SK-N-SH (cell line): ENCODE measurements around the gene CDK6. TPM values are rescaled to one million over a fixed set of nuclear protein-coding genes. Genes with fewer than 3 reads are reported as not detected.

Experiments
- CTCF ChIA-PET: fragments of 300-600, 350-600 bp; formaldehyde crosslinking; extraction: SDS; loops from one replicate; lab custom pipeline; 2021; lab: Yijun Ruan, JAX
- POLR2A ChIA-PET: fragments of 350-600 bp; sonication (Branson Sonifier 250); formaldehyde crosslinking; extraction: SDS; loops from one replicate; lab custom pipeline; 2020; ENCODE audit warnings: antibody characterized with exemption, inconsistent platforms; lab: Yijun Ruan, JAX
- DNase-seq: peaks from one replicate; pipeline ENCODE4 v3.0.0; 2012
- H2AFZ ChIP-seq: fragments of 200-600 bp; sonication (generic); 2 replicates; pipeline ENCODE4 v1.8.1; 2016; ENCODE audit warnings: antibody characterized with exemption, mild to moderate bottlenecking, low read depth
- H3F3A ChIP-seq: fragments of 200-600 bp; sonication (generic); replicated peaks from 2 replicates; pipeline ENCODE3; 2016; ENCODE audit warnings: antibody characterized with exemption, mild to moderate bottlenecking; ENCODE audit not compliant: insufficient read depth
- H3K27ac ChIP-seq, 2 experiments: fragments of 200-500 bp in 1 of 2; fragments of 200-600 bp in 1 of 2; sonication (Bioruptor generic) in 1 of 2; sonication (generic), shearing (Covaris generic) in 1 of 2; 2 replicates each; pipeline versions ENCODE4 v1.5.1 to v1.6.1; 2014 to 2016; ENCODE audit warnings: low read depth in 2 of 2, inconsistent platforms in 1 of 2, low read length in 1 of 2, mild to moderate bottlenecking in 1 of 2, mixed read lengths in 1 of 2
- H3K27me3 ChIP-seq: fragments of 200-600 bp; sonication (generic), shearing (Covaris generic); 2 replicates; pipeline ENCODE4 v1.6.1; 2016; ENCODE audit warnings: mixed run types; ENCODE audit not compliant: insufficient read depth
- H3K36me3 ChIP-seq, 2 experiments: fragments of 200-500 bp in 1 of 2; fragments of 200-600 bp in 1 of 2; sonication (Bioruptor generic) in 1 of 2; sonication (generic) in 1 of 2; replicated peaks in 1 of 2; 2 replicates each; pipeline versions ENCODE3 to v1.5.1; 2014 to 2016; ENCODE audit warnings: low read length in 1 of 2, mild to moderate bottlenecking in 1 of 2; ENCODE audit not compliant: insufficient read depth in 2 of 2, control insufficient read depth in 1 of 2
- H3K4me1 ChIP-seq, 2 experiments: fragments of 200-500 bp in 1 of 2; fragments of 200-600 bp in 1 of 2; sonication (Bioruptor generic) in 1 of 2; sonication (generic), shearing (Covaris generic) in 1 of 2; 2 replicates each; pipeline versions ENCODE4 v1.5.1 to v1.6.1; 2014 to 2016; ENCODE audit warnings: low read depth in 1 of 2, low read length in 1 of 2, mixed run types in 1 of 2; ENCODE audit not compliant: insufficient read depth in 2 of 2, control insufficient read depth in 1 of 2
- H3K4me2 ChIP-seq: fragments of 200-600 bp; sonication (generic), shearing (Covaris generic); 2 replicates; pipeline ENCODE4 v1.6.1; 2017; ENCODE audit warnings: mixed run types
- H3K4me3 ChIP-seq, 2 experiments: fragments of 200-500 bp in 1 of 2; fragments of 200-600 bp in 1 of 2; sonication (Bioruptor generic) in 1 of 2; sonication (generic), shearing (Covaris generic) in 1 of 2; 2 replicates each; pipeline versions ENCODE4 v1.5.1 to v1.8.1; 2014 to 2016; ENCODE audit warnings: low read depth in 2 of 2, inconsistent platforms in 1 of 2, low read length in 1 of 2, mild to moderate bottlenecking in 1 of 2, mixed read lengths in 1 of 2, moderate library complexity in 1 of 2
- H3K79me2 ChIP-seq: fragments of 200-600 bp; sonication (generic); 2 replicates; pipeline ENCODE4 v1.8.1; 2017; ENCODE audit warnings: mild to moderate bottlenecking; ENCODE audit not compliant: insufficient read depth
- H3K9ac ChIP-seq: fragments of 200-600 bp; sonication (generic); 2 replicates; pipeline ENCODE4 v1.6.1; 2017; ENCODE audit warnings: mixed run types
- H3K9me2 ChIP-seq: fragments of 200-600 bp; sonication (generic); 2 replicates; pipeline ENCODE4 v1.6.1; 2017; ENCODE audit warnings: mixed run types
- H3K9me3 ChIP-seq: fragments of 200-600 bp; sonication (generic); 2 replicates; pipeline ENCODE4 v1.6.1; 2017; ENCODE audit warnings: mixed run types, mild to moderate bottlenecking, moderate library complexity
- H4K20me1 ChIP-seq: fragments of 200-600 bp; sonication (generic); 2 replicates; pipeline ENCODE4 v1.6.1; 2017; ENCODE audit warnings: mild to moderate bottlenecking, mixed run types; ENCODE audit not compliant: insufficient read depth
- CHD2 ChIP-seq: fragments of 150-350 bp; IDR thresholded peaks from 2 replicates; pipeline ENCODE4 v1.6.1; 2018; ENCODE audit warnings: low read length; ENCODE audit not compliant: partially characterized antibody
- EP300 ChIP-seq, 2 experiments: IDR thresholded peaks; 2 replicates each; pipeline versions ENCODE4 v1.4.0 to v1.6.1; 2012; ENCODE audit warnings: borderline replicate concordance in 1 of 2, low read depth in 1 of 2, low read length in 1 of 2
- EZH2phosphoT487 ChIP-seq: fragments of 200-600 bp; sonication (generic); IDR thresholded peaks from 2 replicates; pipeline ENCODE4 v1.6.1; 2017; ENCODE audit warnings: low read depth, mixed run types, mild to moderate bottlenecking, antibody characterized with exemption, moderate library complexity, borderline replicate concordance
- FOSL2 ChIP-seq: IDR thresholded peaks from 2 replicates; pipeline ENCODE4 v1.4.0; 2012; ENCODE audit warnings: low read depth, mild to moderate bottlenecking, moderate library complexity, borderline replicate concordance
- FOXJ3 ChIP-seq: sonication (generic); formaldehyde crosslinking; IDR thresholded peaks from 2 replicates; pipeline ENCODE4 v1.5.1; 2020; ENCODE audit warnings: mild to moderate bottlenecking, missing genetic modification reagents
- GABPA ChIP-seq: IDR thresholded peaks from 2 replicates; pipeline ENCODE4 v1.4.0; 2012; ENCODE audit warnings: low read depth, mild to moderate bottlenecking
- GATA2 ChIP-seq: sonication (generic); formaldehyde crosslinking; IDR thresholded peaks from 2 replicates; pipeline ENCODE4 v1.5.0; 2020; ENCODE audit warnings: mild to moderate bottlenecking, missing genetic modification reagents
- JUND ChIP-seq: IDR thresholded peaks from 2 replicates; pipeline ENCODE4 v1.4.0; 2012
- MXI1 ChIP-seq: IDR thresholded peaks from 2 replicates; pipeline ENCODE4 v1.6.1; 2012; ENCODE audit warnings: mild to moderate bottlenecking, low read depth, low read length, improper control_type of control experiment
- NRF1 ChIP-seq: IDR thresholded peaks from 2 replicates; pipeline ENCODE4 v1.6.1; 2012; ENCODE audit warnings: low read depth, mild to moderate bottlenecking, low read length
- POLR2AphosphoS5 ChIP-seq: IDR thresholded peaks from 2 replicates; pipeline ENCODE4 v1.6.1; 2012; ENCODE audit warnings: low read depth, low read length
- RFX5 ChIP-seq: IDR thresholded peaks from 2 replicates; pipeline ENCODE4 v1.6.1; 2012; ENCODE audit warnings: mild to moderate bottlenecking, improper control_type of control experiment, low read length
- SIN3A ChIP-seq: IDR thresholded peaks from 2 replicates; pipeline ENCODE4 v1.6.1; 2012; ENCODE audit warnings: low read depth, mild to moderate bottlenecking, low read length, moderate library complexity, borderline replicate concordance
- SMC3 ChIP-seq: IDR thresholded peaks from 2 replicates; pipeline ENCODE4 v1.6.1; 2012; ENCODE audit warnings: low read depth, low read length, improper control_type of control experiment
- TAF1 ChIP-seq: IDR thresholded peaks from 2 replicates; pipeline ENCODE4 v1.6.1; 2012; ENCODE audit warnings: low read depth, mild to moderate bottlenecking, low read length, moderate library complexity, borderline replicate concordance
- TCF12 ChIP-seq: IDR thresholded peaks from 2 replicates; pipeline ENCODE4 v1.4.0; 2012
- TEAD4 ChIP-seq: IDR thresholded peaks from 2 replicates; pipeline ENCODE4 v1.4.0; 2012; ENCODE audit warnings: mild to moderate bottlenecking, borderline replicate concordance; ENCODE audit not compliant: insufficient read depth
- YY1 ChIP-seq: IDR thresholded peaks from 2 replicates; pipeline ENCODE4 v1.4.0; 2012; ENCODE audit warnings: low read depth, mild to moderate bottlenecking
- WGBS: methylation state at CpG from one replicate; pipeline ENCODE4 v1.1.6; 2017; ENCODE audit warnings: low lambda C conversion rate; 5-methylcytosine and 5-hydroxymethylcytosine counted together
- polyA plus RNA-seq, 3 experiments: library from polyadenylated mRNA; depleted of rRNA; stranded (reverse); fragments of >200 nt; gene quantifications; 2 replicates each; pipeline ENCODE4 v1.2.3, GENCODE V29; 2012
- TF ChIP-seq, protein P1 (sequence below): IDR thresholded peaks from 2 replicates; pipeline ENCODE4 v1.4.0; 2012; ENCODE audit warnings: low read depth, borderline replicate concordance
- TF ChIP-seq, protein P2 (sequence below): IDR thresholded peaks from 2 replicates; pipeline ENCODE4 v1.6.1; 2012; ENCODE audit warnings: mild to moderate bottlenecking, low read depth, low read length, moderate library complexity
- TF ChIP-seq, protein P3 (sequence below): fragments of 150-350 bp; IDR thresholded peaks from 2 replicates; pipeline ENCODE4 v1.6.1; 2017; ENCODE audit warnings: antibody characterized with exemption, low read length, low read depth, borderline replicate concordance

Gene CDK6
- polyA plus RNA-seq, 1 of the 3 experiments (the other 2 are of a cell fraction), result 30.3 TPM

DNA sequence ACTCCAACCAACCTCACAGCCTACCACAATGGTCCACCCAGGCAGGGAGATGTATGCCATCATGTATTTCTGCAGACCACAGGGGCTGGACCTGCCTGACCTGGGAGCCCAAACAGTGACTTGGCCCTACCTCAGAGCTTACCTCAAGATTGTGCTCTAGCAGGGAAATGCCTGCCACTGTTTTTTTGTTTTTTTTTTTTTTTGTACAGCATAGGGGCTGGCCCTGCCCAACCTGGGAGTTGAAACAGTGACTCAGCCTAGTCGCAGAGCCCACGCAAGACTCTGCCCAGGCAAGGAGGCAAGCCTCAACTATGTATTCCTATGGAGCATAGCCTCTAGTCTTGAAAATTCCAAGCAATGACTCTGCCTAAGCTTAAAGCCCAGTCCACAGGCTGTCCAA, 39.3 kb upstream of the CDK6 start (continued):
- TF ChIP-seq TAF1 (no peak), SMC3 (no peak), FOXJ3 (CRISPR knock-in tag) (no peak), GABPA (no peak), SIN3A (no peak), TCF12 (no peak), MXI1 (no peak)

DNA sequence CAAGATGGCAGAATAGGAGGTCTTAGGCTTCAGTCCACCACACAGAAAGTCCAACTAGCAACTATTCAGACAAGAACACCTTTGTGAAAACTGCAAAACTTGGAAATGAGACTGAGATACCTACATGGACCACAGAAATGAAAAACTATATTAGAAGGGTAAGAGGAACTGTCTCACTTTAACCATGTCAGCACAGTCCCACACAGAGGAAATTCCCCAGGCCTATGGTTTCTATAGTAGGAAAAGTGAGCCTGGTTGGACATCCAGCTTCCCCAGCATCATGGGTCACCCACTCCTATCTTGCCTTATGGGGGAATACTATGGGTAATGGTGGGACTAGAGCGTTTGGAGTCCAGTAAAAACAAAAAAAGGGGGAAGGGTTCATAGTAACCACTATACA, 38.8 kb upstream of the CDK6 start:
- H3K36me3 ChIP-seq, result no peaks in the 10 kb centered on the region
- peaks cover 0 to 5% of the 10 kb centered on the region in 2 experiments; a peak in 2 of 4 replicates for H3K4me1 ChIP-seq
- 68% methylated on average over 1 of the region's 1 CpG for WGBS
- no peaks in the 10 kb centered on the region for H3K79me2 ChIP-seq
- CTCF ChIA-PET, result interaction anchor here (1.7 to 3.6 kb wide), 2 partner anchors 39 to 254 kb away, joined by 6 to 14 read pairs; partner anchors contain the start of gene CDK6
- H3K9me2 ChIP-seq, result no peaks in the 10 kb centered on the region
- TF ChIP-seq TEAD4 (no peak), POLR2AphosphoS5 (no peak), YY1 (no peak), EZH2phosphoT487 (no peak), RFX5 (no peak), FOXJ3 (CRISPR knock-in tag) (no peak), CHD2 (no peak), NRF1 (no peak), EP300 (IDR thresholded peaks at IDR 0.05; ENCODE audit: borderline replicate concordance in 1 of 2, low read depth in 1 of 2, low read length in 1 of 2) (no peak), MXI1 (no peak), GATA2 (CRISPR knock-in tag) (no peak), SMC3 (no peak), FOSL2 (no peak), JUND (no peak)
- TF ChIP-seq, protein P1, sequence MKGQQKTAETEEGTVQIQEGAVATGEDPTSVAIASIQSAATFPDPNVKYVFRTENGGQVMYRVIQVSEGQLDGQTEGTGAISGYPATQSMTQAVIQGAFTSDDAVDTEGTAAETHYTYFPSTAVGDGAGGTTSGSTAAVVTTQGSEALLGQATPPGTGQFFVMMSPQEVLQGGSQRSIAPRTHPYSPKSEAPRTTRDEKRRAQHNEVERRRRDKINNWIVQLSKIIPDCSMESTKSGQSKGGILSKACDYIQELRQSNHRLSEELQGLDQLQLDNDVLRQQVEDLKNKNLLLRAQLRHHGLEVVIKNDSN, result no peak
- TF ChIP-seq, protein P2, sequence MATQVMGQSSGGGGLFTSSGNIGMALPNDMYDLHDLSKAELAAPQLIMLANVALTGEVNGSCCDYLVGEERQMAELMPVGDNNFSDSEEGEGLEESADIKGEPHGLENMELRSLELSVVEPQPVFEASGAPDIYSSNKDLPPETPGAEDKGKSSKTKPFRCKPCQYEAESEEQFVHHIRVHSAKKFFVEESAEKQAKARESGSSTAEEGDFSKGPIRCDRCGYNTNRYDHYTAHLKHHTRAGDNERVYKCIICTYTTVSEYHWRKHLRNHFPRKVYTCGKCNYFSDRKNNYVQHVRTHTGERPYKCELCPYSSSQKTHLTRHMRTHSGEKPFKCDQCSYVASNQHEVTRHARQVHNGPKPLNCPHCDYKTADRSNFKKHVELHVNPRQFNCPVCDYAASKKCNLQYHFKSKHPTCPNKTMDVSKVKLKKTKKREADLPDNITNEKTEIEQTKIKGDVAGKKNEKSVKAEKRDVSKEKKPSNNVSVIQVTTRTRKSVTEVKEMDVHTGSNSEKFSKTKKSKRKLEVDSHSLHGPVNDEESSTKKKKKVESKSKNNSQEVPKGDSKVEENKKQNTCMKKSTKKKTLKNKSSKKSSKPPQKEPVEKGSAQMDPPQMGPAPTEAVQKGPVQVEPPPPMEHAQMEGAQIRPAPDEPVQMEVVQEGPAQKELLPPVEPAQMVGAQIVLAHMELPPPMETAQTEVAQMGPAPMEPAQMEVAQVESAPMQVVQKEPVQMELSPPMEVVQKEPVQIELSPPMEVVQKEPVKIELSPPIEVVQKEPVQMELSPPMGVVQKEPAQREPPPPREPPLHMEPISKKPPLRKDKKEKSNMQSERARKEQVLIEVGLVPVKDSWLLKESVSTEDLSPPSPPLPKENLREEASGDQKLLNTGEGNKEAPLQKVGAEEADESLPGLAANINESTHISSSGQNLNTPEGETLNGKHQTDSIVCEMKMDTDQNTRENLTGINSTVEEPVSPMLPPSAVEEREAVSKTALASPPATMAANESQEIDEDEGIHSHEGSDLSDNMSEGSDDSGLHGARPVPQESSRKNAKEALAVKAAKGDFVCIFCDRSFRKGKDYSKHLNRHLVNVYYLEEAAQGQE, result no peak
- TF ChIP-seq, protein P3, sequence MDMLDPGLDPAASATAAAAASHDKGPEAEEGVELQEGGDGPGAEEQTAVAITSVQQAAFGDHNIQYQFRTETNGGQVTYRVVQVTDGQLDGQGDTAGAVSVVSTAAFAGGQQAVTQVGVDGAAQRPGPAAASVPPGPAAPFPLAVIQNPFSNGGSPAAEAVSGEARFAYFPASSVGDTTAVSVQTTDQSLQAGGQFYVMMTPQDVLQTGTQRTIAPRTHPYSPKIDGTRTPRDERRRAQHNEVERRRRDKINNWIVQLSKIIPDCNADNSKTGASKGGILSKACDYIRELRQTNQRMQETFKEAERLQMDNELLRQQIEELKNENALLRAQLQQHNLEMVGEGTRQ, result no peak
- H3K27ac ChIP-seq, result peak overlapping the region in 1 of 2 experiments; percentile 14; a peak in 1 of 4 replicates
- H3K27me3 ChIP-seq, result no peaks in the 10 kb centered on the region
- H3F3A ChIP-seq, result no peaks in the 10 kb centered on the region
- POLR2A ChIA-PET, result no interaction called here
- H3K9me3 ChIP-seq, result no peaks in the 10 kb centered on the region
- no peaks in the 10 kb centered on the region for H4K20me1 ChIP-seq
- no peak overlapping the region for H3K4me3 ChIP-seq
- no peak overlapping the region for H3K4me2 ChIP-seq
- no peak for DNase-seq
- no peak overlapping the region for H3K9ac ChIP-seq
- H2AFZ ChIP-seq, result no peak overlapping the region
